Measurements from ENCODE around the gene DNAH2.
A peak's percentile ranks its signal among the peaks of the same experiment; 100 is the strongest.

- TF ChIP-seq POLR2AphosphoS5 (IDR thresholded peaks at IDR 0.05) = peak; percentile 68
- TF ChIP-seq, protein P1, sequence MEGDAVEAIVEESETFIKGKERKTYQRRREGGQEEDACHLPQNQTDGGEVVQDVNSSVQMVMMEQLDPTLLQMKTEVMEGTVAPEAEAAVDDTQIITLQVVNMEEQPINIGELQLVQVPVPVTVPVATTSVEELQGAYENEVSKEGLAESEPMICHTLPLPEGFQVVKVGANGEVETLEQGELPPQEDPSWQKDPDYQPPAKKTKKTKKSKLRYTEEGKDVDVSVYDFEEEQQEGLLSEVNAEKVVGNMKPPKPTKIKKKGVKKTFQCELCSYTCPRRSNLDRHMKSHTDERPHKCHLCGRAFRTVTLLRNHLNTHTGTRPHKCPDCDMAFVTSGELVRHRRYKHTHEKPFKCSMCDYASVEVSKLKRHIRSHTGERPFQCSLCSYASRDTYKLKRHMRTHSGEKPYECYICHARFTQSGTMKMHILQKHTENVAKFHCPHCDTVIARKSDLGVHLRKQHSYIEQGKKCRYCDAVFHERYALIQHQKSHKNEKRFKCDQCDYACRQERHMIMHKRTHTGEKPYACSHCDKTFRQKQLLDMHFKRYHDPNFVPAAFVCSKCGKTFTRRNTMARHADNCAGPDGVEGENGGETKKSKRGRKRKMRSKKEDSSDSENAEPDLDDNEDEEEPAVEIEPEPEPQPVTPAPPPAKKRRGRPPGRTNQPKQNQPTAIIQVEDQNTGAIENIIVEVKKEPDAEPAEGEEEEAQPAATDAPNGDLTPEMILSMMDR (IDR thresholded peaks at IDR 0.05) = peak; percentile 19 to 61 (median 42)
Observed at GRCh38 chr17:7716901-7717755, at the start of gene DNAH2.

All from prostate gland (tissue), 2 donors.